HCEC 1CT (cell line): ENCODE measurements around the gene ABCA12.

Experiments
- DNase-seq: peaks from one replicate; pipeline ENCODE4 v3.0.0-alpha.2; 2017

The ABCA12 gene

DNA sequence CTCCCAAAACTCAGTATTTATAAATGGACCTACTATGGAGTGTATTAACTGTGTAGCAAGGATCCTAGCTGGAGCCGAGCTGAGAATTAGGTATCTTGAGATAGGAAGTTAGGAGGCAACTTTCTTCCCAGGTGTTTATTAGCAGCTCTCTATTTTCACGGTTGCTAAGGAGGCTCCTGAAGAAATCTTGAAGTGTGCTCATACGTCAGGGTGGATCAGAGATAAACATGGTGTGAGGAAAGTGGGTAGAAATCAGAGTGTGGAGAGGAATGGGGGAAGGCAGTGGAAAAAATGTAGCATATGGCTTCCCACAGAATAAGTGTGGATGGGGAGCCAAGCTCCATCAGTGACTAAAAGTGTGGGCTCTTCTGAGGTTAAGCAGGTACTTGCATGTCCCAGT, 104.3 kb downstream of the ABCA12 start:
- DNase-seq, result no peak

- no peak for DNase-seq
Observed at GRCh38 chr2:215032153-215032552, 106.3 kb downstream of the ABCA12 start.

DNA sequence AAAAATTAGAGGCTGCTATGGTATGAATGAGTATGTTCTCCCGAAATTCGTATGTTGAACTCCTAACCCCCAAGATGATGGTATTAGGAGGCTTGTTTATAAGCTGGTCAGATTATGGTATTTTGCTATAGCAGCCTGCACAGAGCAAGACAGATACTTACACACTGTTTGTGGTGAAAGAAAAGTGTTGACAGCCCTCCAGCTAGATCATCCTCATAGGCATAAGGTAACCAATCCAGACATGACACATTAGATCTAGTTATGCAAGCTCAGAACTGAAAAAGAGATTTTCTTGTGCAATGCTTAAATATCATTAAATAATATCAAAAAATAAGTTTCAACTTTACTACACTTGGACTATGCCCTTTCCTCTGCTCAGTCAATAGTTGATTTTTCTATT, 107.1 kb downstream of the ABCA12 start:
- no peak for DNase-seq

GRCh38 chr2:215029936-215030335, 108.5 kb downstream of the ABCA12 start:
- no peak for DNase-seq

DNA sequence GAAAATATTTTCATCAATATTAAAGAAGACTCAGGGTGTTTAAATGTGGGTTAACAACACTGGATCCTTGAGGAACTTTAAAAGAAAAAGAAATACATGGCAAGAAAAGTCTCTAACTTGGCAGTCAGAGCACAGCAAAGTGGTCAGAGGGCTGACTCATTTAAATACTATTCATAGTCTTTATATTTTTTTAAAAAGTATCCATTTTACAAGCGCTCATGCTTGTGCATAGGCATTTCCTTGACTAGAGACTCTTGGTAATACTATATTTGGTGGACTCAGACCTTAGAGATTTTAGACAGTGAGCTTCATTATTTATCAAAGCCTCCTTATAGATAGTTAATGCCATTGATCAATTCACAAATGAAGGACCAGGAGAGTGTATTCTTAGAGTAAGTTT, 110.2 kb downstream of the ABCA12 start:
- DNase-seq, result peak; percentile 75

- DNase-seq, result peak; percentile 11
Observed at GRCh38 chr2:215027779-215028178, 110.6 kb downstream of the ABCA12 start.

- DNase-seq, result no peak
Observed at GRCh38 chr2:215022910-215023309, 115.5 kb downstream of the ABCA12 start.

DNA sequence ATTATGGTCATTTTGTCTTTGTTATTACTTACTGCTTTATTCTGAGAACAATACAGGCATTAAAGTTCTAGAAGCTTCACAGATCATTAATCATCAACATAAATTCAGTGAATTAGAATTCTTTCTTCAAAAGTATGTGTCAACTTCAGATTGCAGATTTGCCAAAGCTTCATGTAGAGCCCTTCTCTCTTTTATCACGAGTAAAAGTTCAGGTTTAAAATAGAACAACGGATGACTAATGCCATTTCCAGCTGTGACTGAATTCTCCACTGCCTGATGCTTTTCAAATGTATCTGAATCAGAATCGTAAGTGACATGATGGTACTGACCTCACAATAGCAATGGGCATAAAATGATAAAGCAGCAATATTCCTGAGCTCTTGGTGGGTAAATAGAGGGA, 116.0 kb downstream of the ABCA12 start:
- DNase-seq, result peak; percentile 79

GRCh38 chr2:215020283-215020682, 118.1 kb downstream of the ABCA12 start:
- DNase-seq, result no peak

DNA sequence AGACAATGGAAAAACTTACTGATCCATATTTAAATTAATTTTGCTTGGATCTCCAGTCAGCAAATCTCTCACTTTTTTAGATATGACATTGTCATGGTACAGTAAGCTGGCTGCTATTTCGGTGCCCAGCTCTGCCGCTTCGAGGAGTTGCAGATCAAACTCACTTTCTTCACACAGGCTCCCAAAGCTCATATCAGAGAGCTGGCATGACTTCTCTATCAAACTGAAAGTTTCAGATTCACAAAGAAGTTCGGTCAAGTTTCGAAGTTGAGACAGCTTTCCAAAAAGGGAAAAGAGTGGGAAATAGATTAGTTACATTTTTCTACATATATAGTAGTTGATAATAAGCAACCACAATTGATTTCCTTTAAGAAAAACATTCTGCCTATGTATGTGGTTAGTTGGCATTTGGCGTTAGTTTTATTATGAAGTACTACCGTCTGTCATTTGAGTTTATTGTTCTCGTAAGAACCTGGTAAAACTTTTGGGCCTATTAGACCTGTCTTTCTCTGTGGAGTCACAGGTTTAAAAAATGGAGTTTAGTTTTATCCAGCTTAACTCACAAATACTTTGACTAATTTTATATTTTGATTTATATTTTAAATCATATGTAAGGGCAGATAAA, 118.8 kb downstream of the ABCA12 start:
- no peak for DNase-seq

DNA sequence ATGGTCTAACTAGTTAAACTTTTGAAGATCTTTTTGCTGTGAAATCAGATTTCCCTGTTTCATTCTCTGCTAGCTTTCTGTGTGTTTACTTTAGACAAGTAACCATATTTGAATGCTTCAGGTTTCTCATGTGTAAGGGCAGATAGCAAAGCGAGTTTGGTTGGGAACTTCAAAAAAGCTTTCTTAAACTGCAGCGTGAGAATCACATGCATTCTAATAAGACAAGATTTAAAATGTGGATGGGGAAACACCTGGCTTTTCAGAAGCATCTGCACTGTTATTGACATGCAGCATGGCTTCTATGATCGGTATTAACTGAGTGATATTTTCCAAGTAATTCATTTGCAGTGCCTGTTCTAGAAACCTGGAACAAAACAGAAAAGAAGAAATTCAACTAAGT, 119.3 kb downstream of the ABCA12 start:
- DNase-seq, result no peak

- no peak for DNase-seq
Observed at GRCh38 chr2:215015421-215015820, 123.0 kb downstream of the ABCA12 start.

- no peak for DNase-seq
Observed at GRCh38 chr2:215010390-215010789, 128.0 kb downstream of the ABCA12 start.

- DNase-seq, result peak; percentile 48
Observed at GRCh38 chr2:215003001-215003400, 135.4 kb downstream of the ABCA12 start.

GRCh38 chr2:215002500-215002899, 135.9 kb downstream of the ABCA12 start:
- peak; percentile 52 for DNase-seq

- no peak for DNase-seq
Observed at GRCh38 chr2:215000721-215001120, 137.7 kb downstream of the ABCA12 start.

GRCh38 chr2:214995926-214996670, 142.3 kb downstream of the ABCA12 start:
- DNase-seq, result no peak

DNA sequence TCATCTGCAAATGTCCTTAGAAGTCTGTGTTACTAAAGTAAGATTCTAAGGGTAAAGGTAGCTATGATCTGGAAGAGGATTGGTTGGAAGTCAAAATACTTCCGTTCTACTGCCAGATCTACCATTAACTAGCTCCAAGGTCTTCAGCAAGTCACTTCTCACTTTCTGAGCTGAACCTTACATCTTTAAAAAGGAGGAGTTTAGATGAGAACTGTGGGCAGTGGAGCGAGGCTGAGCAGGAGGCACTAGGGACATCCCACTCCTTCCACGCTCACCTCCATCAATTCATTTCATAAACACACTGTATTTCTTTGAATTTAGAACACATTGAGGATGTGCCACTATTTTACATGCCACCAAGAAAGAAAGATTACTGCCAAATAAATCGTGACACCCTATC, 143.0 kb downstream of the ABCA12 start:
- DNase-seq, result no peak

GRCh38 chr2:214992911-214993310, 145.5 kb downstream of the ABCA12 start:
- no peak for DNase-seq

DNA sequence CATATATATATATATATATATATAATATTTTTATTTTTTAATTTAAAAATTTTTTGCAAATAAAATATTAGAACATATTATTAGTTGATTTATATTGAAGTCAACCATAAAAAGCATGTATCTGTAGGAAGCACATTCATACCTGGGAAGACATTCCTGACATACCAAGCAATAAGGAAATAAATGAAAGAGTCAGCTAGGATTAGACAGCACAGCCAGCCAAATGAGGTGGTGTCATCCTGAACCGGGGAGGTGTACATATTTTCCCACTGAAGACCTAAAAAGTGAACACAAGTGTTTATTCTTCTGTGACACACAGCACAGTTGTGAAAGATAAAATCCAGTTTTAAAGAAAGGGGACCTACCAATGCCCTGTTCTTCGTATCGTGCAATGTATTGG, 149.2 kb downstream of the ABCA12 start:
- DNase-seq, result no peak

- DNase-seq, result peak; percentile 3
Observed at GRCh38 chr2:214987261-214987660, 151.2 kb downstream of the ABCA12 start.

DNA sequence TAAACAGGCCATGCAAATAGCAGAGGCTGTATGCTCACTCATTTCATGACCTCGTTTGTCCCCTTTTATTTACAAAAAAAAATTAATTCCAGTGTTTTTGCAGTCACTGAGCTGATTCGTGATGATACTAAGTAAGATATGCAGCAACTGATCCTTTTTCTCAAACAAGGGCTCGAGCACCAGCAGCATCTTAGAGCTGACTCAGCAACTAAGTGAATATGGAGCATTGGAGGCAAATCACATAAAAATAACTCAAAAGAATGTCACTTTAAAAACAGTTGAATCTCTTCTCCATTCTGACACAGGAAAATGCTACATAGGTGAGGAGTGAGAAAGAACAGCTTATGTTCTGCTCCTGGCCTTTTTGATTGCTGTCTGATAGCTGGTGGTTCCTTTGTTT, 152.8 kb downstream of the ABCA12 start:
- no peak for DNase-seq

- no peak for DNase-seq
Observed at GRCh38 chr2:214966420-214966819, 172.0 kb downstream of the ABCA12 start.

GRCh38 chr2:214960677-214961076, 177.7 kb downstream of the ABCA12 start:
- peak; percentile 25 for DNase-seq

DNA sequence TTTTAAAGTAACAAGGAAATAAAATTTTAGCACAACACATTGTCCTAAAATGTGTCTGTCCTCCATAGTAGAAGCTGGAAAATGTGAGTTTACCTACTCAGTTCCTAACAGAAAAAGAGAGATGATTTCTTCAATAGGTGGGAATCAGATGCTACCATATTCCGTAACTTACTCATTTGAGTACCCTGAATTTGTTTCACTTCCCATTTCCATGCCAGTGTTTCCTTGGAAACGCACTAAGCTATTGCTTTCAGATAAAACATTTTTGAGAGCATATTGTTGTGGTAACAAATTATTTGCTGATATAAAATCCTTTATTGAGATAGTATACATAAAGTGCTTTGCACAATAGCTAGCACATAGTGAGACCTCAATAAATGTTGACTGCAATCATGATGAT, 191.5 kb downstream of the ABCA12 start:
- DNase-seq, result no peak
